Right lobe of liver (tissue), 4 donors: Measurements from ENCODE around the gene TMEM63C.

Source experiments
- POLR2A ChIP-seq: fragments of 450-650 bp; IDR thresholded peaks from one replicate; pipeline ENCODE4 v1.6.1; 2017; ENCODE audit warnings: antibody characterized with exemption, mild to moderate bottlenecking
- TF ChIP-seq, protein P1 (sequence below), 4 donors: fragments of 200-600 bp in 3 of 4; fragments of 450-650 bp in 1 of 4; IDR thresholded peaks; one replicate each; pipeline versions ENCODE4 v1.5.1 to v1.8.0; 2016 to 2022; ENCODE audit warnings: antibody characterized with exemption in 4 of 4, mild to moderate bottlenecking in 2 of 4
- donor health status: DM: no; HTN: no; CAD: no.
- donor health status: DM: no; HTN: no; CAD: no.
- donor health status: DM: no; HTN: yes; CAD: no.

DNA sequence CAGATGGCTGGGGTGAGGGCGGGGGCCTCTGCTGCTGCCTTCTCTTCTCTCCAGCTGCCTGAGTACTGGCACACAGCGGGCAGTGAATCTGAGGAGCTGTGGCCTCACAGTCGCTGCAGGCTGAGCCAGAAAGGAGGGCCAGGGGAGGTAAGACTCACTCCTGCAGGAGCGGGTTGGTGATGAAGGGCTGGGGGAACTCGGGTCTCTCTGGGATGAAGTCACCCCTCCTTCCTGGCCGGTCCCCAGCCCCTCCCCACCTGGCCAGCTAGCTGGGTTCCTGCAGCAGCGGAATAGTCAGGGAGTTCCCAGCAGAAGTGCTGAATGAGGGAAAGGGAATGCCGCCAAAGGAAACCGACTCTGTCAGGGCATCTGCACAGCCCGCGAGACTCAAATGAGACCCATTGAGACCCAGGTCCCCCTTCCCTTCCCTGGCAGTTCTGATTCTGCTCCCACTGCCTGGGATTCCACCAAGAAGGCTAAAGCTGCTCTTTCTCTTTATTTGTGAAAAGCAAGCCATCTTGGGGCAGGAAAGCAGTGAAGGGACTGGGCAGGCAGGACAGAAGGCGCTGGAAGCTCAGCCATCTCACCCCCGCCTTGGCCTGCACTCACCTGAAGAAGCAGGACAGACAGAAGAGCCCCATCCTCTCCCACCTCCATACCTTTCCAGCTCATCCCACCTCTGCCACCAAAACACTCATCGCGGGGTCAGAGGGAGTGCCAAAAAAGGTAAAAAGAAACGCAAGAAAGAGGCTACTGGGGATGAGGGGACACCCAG lies 84.2 kb downstream of the TMEM63C start:
- TF ChIP-seq, protein P1, sequence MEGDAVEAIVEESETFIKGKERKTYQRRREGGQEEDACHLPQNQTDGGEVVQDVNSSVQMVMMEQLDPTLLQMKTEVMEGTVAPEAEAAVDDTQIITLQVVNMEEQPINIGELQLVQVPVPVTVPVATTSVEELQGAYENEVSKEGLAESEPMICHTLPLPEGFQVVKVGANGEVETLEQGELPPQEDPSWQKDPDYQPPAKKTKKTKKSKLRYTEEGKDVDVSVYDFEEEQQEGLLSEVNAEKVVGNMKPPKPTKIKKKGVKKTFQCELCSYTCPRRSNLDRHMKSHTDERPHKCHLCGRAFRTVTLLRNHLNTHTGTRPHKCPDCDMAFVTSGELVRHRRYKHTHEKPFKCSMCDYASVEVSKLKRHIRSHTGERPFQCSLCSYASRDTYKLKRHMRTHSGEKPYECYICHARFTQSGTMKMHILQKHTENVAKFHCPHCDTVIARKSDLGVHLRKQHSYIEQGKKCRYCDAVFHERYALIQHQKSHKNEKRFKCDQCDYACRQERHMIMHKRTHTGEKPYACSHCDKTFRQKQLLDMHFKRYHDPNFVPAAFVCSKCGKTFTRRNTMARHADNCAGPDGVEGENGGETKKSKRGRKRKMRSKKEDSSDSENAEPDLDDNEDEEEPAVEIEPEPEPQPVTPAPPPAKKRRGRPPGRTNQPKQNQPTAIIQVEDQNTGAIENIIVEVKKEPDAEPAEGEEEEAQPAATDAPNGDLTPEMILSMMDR (IDR thresholded peaks at IDR 0.05): no peak
- TF ChIP-seq POLR2A: no peak
